Thyroid gland (tissue), 4 donors: ENCODE results near the gene PCDHGB7.
"Not testable (repeated sequence)": the region's sequence is repeated elsewhere in the genome, so short reads cannot be mapped to it uniquely, and the experiment has no call there.

Experiments used
- POLR2A ChIP-seq, 2 donors: fragments of 450-650 bp; IDR thresholded peaks; one replicate each; pipeline ENCODE4 v1.6.1; 2017; ENCODE audit warnings: antibody characterized with exemption in 2 of 2, mild to moderate bottlenecking in 2 of 2, moderate library complexity in 1 of 2
- TF ChIP-seq, protein P1 (sequence below), 6 experiments: fragments of 200-600 bp in 3 of 6; fragments of 450-650 bp in 3 of 6; sonication (generic) in 3 of 6; IDR thresholded peaks; one replicate each; pipeline ENCODE4 v1.5.1; 2016 to 2019; ENCODE audit warnings: antibody characterized with exemption in 6 of 6, mild to moderate bottlenecking in 2 of 6, inconsistent platforms in 1 of 6, moderate library complexity in 1 of 6

GRCh38 chr5:141397756-141398551 lies 19.5 kb upstream of the PCDHGB7 start, which contains the start of gene PCDHGB5:
- TF ChIP-seq POLR2A (IDR thresholded peaks at IDR 0.05), result not testable (repeated sequence)
- TF ChIP-seq, protein P1, sequence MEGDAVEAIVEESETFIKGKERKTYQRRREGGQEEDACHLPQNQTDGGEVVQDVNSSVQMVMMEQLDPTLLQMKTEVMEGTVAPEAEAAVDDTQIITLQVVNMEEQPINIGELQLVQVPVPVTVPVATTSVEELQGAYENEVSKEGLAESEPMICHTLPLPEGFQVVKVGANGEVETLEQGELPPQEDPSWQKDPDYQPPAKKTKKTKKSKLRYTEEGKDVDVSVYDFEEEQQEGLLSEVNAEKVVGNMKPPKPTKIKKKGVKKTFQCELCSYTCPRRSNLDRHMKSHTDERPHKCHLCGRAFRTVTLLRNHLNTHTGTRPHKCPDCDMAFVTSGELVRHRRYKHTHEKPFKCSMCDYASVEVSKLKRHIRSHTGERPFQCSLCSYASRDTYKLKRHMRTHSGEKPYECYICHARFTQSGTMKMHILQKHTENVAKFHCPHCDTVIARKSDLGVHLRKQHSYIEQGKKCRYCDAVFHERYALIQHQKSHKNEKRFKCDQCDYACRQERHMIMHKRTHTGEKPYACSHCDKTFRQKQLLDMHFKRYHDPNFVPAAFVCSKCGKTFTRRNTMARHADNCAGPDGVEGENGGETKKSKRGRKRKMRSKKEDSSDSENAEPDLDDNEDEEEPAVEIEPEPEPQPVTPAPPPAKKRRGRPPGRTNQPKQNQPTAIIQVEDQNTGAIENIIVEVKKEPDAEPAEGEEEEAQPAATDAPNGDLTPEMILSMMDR (IDR thresholded peaks at IDR 0.05), result peak in 5 of 6 experiments; percentile 18 to 66 (median 61)
